Measurements from ENCODE around the gene PCYT1B. TPM values are rescaled to one million over a fixed set of nuclear protein-coding genes. Genes with fewer than 3 reads are reported as not detected.

PCYT1B gene
- total RNA-seq: 26.3 TPM

DNA sequence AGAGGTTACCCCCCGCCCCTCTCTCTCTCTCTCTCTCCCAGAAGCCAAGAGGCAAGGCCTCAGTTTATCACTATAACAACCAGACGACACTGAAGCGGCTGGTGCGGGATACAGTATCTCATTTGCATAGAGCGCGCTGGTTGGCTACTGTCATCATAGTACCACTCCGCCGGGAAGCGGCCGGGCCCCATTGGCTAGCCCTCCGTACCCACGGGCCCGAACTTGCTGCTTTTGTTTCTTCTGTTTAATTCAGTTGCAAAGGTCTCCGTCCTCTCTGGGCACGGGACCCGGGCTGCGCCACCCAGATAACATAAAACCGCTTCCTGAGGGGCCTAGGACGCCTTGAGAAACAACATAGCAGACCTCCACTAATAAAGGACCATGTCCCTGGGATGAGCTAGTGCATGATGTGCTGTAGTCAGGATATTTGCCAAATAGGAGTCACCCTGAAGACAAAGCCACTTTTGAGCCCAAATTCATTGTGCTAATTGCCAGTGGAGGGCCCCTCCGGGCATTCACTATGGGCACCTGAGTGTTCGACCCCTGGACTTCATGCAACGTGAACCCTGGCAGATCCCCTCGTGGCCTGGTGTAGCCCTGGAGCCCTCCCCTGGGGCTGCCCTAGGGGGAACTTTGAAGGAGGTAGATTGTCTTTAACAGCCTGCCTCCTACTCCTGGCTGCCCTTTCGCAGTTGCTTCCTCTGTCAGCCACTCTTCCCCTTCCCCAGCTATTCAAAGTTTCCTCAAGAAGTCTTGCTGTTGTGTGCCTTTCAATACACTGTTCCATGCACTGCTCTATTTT is at the start of gene PCYT1B:
PCYT1B (minus strand) TSS at position 91 of the 802 bp plus-strand sequence. CDS start 242 bp downstream, outside the sequence.

DNA sequence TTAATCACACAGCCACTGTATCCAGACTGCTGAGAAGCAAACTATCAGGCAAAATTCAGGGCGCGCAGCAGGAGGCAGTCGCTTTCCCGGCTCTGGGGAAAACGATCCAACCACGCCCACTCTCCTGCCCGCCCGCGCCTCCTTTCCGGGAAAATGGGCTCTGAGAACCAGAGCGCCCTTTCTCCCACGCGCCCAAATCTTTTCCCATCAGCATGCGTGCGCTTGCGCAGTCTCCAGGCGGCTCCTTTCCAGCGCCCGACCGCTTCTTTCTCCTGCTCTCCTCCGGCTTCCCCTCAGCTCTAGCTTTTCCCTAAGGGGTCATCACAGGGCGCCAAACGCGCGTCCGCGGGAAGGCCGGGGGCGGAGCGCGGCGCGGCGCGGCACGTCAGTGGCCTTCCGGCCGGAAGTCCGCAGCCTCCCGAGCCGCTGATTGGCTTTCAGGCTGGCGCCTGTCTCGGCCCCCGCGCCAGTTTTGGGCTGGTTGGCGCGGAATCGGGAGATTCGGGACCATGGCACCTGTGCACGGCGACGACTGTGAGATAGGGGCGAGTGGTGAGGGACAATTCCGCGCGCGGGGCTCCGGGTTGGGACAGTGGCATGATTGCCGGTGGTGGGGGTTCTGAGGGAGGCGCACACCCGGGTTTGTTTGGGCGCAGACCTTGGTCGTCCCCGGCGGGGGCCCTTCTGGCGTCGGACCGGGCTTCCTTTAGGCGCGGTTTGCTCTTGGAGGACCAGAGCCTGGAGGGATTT is 46.5 kb upstream of the PCYT1B start, which contains the start of gene POLA1:
POLA1 (plus strand) TSS at position 466 of the 750 bp plus-strand sequence; CDS start at position 510, 44 bp downstream.

Small RNA genes lying within 50 kb of the gene (small RNA-seq; reads per million reads assigned to genes)
- not detected for gene SNRPEP9 (ENCODE audit: low replicate concordance)

Other genes with a start within 250 kb of the PCYT1B start
- 8.5 TPM for gene PDK3, start 182.1 kb downstream of the PCYT1B start, total RNA-seq
- gene POLA1, start 46.6 kb upstream of the PCYT1B start, total RNA-seq: 41.3 TPM

All from parietal lobe (tissue), 2 donors.